GM13977 (cell line): Measurements from ENCODE around the gene MACROH2A1.
A peak's percentile ranks its signal among the peaks of the same experiment; 100 is the strongest.

Source experiments
- DNase-seq: peaks from one replicate; pipeline ENCODE4 v3.0.0; 2012; ENCODE audit warnings: low spot score
- in situ Hi-C: fragments of 300-500 bp; cut with MboI; formaldehyde crosslinking; loops from one replicate; pipeline ENCODE4 v1.12.0; 2022; ENCODE audit warnings: low sequenced_read_pairs, low pct_unique_long_range_greater_than_20kb, mixed read lengths, inconsistent platforms; ENCODE audit not compliant: unreplicated experiment
- TF ChIP-seq, protein P1 (sequence below): IDR thresholded peaks from 2 replicates; pipeline ENCODE4 v1.5.1; 2012; ENCODE audit warnings: mild to moderate bottlenecking, control low read depth; ENCODE audit not compliant: insufficient read depth; ENCODE audit errors: extremely low read depth, missing control alignments

MACROH2A1 gene

DNA sequence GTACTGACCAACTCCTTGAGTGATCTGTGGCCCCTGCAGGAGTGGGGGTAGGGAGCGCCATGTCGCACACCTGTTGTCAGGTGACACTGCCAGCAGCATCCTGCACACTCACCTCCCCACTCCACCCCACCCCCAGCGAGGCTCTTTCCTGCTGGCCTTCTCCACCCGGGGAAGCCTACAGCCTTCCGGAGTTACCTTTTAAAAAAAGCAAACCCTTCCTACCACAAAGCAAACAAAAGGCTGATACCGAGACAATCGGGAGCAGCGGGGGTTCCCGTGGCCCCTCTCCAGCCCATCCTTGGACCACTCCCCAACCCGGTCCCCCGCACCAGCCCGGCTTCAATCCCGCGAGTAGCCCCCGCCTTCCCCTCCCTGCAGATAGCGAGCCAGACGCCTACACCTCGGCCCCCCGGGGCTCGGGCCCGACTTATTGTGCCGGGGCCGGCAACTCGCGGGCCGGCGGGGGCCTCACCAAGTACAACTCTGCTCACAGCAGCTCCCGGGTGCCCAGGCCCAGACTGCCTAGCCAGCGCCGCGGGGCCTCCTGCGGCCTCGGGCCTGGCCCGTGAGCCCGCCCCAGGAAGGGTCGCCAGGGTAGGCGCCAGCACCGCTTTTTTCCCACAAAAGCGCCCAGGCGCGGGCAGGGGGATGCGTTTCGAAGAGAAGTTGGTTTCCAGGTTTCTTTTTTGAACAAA is 724 bp downstream of the MACROH2A1 start:
- peak; percentile 54 for DNase-seq
- TF ChIP-seq, protein P1, sequence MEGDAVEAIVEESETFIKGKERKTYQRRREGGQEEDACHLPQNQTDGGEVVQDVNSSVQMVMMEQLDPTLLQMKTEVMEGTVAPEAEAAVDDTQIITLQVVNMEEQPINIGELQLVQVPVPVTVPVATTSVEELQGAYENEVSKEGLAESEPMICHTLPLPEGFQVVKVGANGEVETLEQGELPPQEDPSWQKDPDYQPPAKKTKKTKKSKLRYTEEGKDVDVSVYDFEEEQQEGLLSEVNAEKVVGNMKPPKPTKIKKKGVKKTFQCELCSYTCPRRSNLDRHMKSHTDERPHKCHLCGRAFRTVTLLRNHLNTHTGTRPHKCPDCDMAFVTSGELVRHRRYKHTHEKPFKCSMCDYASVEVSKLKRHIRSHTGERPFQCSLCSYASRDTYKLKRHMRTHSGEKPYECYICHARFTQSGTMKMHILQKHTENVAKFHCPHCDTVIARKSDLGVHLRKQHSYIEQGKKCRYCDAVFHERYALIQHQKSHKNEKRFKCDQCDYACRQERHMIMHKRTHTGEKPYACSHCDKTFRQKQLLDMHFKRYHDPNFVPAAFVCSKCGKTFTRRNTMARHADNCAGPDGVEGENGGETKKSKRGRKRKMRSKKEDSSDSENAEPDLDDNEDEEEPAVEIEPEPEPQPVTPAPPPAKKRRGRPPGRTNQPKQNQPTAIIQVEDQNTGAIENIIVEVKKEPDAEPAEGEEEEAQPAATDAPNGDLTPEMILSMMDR = no peak
- in situ Hi-C loops = no loop called here

DNA sequence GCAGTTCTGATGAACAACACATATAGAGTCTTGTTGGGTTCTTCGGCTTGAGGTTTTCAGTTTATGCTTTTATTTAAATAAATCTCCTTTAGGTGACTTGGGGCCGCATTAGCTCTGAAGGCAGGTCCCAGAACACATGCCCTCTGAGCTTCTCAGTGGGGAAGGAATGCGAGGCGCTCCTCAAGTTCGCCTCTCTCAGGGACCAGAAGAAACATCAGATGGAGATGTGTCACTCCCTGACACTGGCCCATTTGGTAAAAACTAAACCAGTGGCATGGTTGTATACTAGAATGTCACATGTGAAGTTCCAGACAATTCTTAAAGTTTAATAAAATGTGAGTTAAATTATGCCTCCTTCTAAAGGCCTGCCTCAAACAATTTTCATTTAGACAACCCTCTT is 1.9 kb downstream of the MACROH2A1 start:
- in situ Hi-C loops = no loop called here
- no peak for DNase-seq
- TF ChIP-seq, protein P1 = no peak

DNA sequence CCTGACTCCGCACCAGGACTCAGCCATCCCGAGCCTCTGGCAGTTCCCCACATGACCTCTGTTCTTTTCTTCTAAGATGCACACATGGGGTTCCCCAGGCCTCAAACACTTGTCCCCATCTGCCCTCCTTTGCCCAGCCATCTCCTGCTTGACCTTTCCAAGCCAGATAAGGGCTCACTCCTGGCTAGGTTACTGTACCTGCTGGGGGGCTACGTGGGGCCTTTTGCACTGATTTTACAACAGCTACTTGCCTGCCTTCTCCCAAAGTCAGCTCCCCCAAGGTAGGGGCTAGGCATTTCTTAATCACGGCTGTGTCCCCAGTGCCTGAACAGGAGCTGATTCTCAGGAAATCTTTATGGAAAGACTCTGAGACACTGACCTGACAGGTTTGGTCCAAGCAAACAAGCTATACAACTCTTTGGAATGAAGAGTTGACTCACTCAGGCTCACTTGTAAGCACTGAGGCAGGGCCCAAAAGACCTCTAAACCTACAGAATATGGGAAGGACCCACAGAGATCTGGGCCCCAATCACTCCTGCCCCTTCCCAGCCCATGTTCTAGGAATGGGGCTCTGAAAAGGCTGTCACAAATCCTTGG is 2.5 kb downstream of the MACROH2A1 start:
- in situ Hi-C loops = no loop called here
- DNase-seq = no peak
- TF ChIP-seq, protein P1 = no peak

DNA sequence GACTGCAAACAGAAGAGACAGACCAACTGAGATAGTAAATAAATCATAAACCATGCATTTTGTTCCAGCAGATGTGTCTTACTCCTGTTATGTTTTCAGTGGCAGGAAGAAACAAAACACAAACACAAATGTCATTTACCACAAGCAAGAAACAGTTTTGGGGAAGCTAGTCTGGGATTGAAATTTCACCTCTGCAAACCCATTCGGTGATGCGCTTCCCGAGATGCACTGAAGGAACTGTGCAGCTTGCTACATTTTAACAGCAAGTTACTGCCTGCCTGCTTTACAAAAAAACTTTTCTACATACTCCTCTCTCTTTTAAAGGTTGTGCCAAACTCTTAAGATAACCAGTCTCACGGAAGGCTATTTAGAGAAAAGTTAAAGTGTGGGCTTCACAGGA is 3.2 kb downstream of the MACROH2A1 start:
- in situ Hi-C loops = no loop called here
- TF ChIP-seq, protein P1 = no peak
- no peak for DNase-seq

DNA sequence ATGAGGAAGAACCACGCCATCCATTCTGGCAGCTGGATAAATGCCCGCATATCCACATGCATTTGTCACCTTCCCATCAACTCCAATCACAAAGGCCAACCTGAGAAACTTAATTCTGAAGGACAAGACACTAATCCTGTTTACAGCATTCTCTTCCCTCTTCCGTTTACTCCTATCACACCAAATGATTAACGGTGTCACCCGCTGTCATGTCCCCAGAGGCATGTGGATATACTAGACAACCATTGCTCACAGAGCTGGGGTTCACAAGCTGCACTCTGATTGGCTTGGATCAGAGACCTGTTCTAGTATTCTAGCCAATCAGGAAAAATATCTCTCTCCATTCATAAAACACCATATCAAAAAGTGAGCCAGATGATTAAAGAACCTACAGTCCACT is 3.6 kb downstream of the MACROH2A1 start:
- TF ChIP-seq, protein P1 = no peak
- DNase-seq = no peak
- in situ Hi-C loops = no loop called here

DNA sequence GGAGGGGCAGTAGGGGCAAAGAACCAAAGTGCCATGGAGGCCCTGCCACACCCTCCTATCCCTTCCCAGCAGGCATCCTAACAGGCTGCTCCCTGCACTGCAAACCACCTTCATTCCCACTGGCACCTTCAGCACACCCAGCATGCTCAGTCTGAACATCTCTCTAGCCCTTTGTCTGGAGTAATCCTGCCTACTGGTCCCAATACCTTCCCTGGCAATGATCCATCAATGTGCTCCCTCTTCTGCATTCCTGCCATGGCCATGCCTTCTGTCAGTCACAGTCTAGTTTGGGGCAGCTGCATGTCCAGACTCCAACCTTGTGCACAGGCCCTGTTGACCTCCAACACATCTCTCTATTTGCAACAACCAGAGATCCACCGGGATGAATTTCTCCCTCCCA is 4.9 kb downstream of the MACROH2A1 start:
- in situ Hi-C loops = no loop called here
- DNase-seq = no peak
- TF ChIP-seq, protein P1 = no peak

DNA sequence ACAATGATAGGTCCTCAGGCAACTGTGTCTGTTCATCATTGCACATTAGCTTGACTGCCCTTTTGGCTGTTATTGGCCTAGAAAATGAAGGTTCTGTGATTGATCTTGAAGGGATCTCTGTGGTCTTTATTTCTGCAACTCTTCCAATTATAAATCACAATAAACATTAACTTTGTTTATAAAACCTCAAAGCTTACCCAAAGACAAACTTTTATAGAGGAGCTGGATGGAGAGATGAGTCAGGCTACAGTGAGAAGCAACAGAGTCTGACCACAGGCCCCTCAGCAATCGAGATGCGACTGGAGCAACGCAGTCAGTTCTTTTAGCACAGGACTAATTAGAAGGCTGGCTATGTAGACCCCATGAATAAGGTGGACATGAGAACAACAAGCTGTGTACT is 5.3 kb downstream of the MACROH2A1 start:
- in situ Hi-C loops = no loop called here
- TF ChIP-seq, protein P1 = no peak
- DNase-seq = no peak
